Heart left ventricle (tissue), 13 donors: Measurements from ENCODE around the gene GSTCD.

ENCODE experiments used
- CTCF ChIP-seq, 12 donors: fragments of 200-600 bp; sonication (generic) in 4 of 12; IDR thresholded peaks; one replicate each; pipeline versions ENCODE4 v1.5.0 to v1.8.0; 2018 to 2022; ENCODE audit warnings: antibody characterized with exemption in 12 of 12, mild to moderate bottlenecking in 5 of 12
- POLR2A ChIP-seq, 2 donors: fragments of 450-650 bp; IDR thresholded peaks; one replicate each; pipeline ENCODE4 v1.6.1; 2017; ENCODE audit warnings: antibody characterized with exemption in 2 of 2, mild to moderate bottlenecking in 2 of 2, moderate library complexity in 2 of 2
- donor health status: ischemic (EF 13 %, LVEDD 7.1; RV severe dilation, severe dysfunction).
- donor health status: DM: no; HTN: yes; CAD: no.
- donor health status: DM: no; HTN: no; CAD: no.
- donor health status: ischemic (EF 25% LVEDD 6.9; RV normal size, moderate dysfunction).
- donor health status: ischemic (EF 25% LVEDD 5.7; RV mildly dilated, moderate dysfunction).
- donor health status: ischemic (EF 35%, LVEDD 5.7; RV mildly dilated, moderate dysfunction).
- donor health status: nonischemic (EF 11% LVEDD 7.7; RV severe dilation, severe dysfunction).
- donor health status: DM: yes; HTN: yes; CAD: no.
- donor health status: PGD.
- donor health status: ischemic (EF 29% LVEDD 5.4; RV normal size, mild dysfunction).
- donor health status: nonischemic (EF 23%, LVEDD 6.1; RV moderate dilation, normal function).

- no peak for TF ChIP-seq POLR2A (IDR thresholded peaks at IDR 0.05)
- no peak for TF ChIP-seq CTCF (IDR thresholded peaks at IDR 0.05)
Measured at GRCh38 chr4:105765690-105766407, 57.3 kb downstream of the GSTCD start.
